ENCODE data around the gene VSIG4.

Gene VSIG4

GRCh38 chrX:66019974-66020373 lies 19.9 kb downstream of the VSIG4 start:
- TF ChIP-seq CTCF (IDR thresholded peaks at IDR 0.05), result no peak
- no peak for DNase-seq
- Histone ChIP-seq H3K4me3 (no peak overlapping the region), H3K9me3 (no peaks in the 10 kb centered on the region), H3K4me1 (no peaks in the 10 kb centered on the region), H3K36me3 (no peaks in the 10 kb centered on the region), H3K27ac (no peak overlapping the region), H3K27me3 (no peaks in the 10 kb centered on the region)
- intact Hi-C loops (cut with DNase I; ENCODE audit: low total_unique reads), result no loop called here

GRCh38 chrX:66019310-66019652 lies 20.6 kb downstream of the VSIG4 start:
- no peak overlapping the region for H3K27ac ChIP-seq
- intact Hi-C loops (cut with DNase I; ENCODE audit: low total_unique reads), result no loop called here
- H3K9me3 ChIP-seq, result no peaks in the 10 kb centered on the region
- no peaks in the 10 kb centered on the region for H3K27me3 ChIP-seq
- TF ChIP-seq CTCF (IDR thresholded peaks at IDR 0.05), result no peak
- H3K36me3 ChIP-seq, result no peaks in the 10 kb centered on the region
- H3K4me3 ChIP-seq, result no peak overlapping the region
- no peak for DNase-seq
- H3K4me1 ChIP-seq, result no peaks in the 10 kb centered on the region

GRCh38 chrX:66018585-66019309 lies 21.1 kb downstream of the VSIG4 start:
- H3K27me3 ChIP-seq, result no peaks in the 10 kb centered on the region
- DNase-seq, result no peak
- TF ChIP-seq CTCF (IDR thresholded peaks at IDR 0.05), result no peak
- no peaks in the 10 kb centered on the region for H3K36me3 ChIP-seq
- intact Hi-C loops (cut with DNase I; ENCODE audit: low total_unique reads), result no loop called here
- H3K9me3 ChIP-seq, result no peaks in the 10 kb centered on the region
- no peak overlapping the region for H3K27ac ChIP-seq
- H3K4me1 ChIP-seq, result no peaks in the 10 kb centered on the region
- no peak overlapping the region for H3K4me3 ChIP-seq

GRCh38 chrX:66017659-66018170 lies 22.2 kb downstream of the VSIG4 start:
- intact Hi-C loops (cut with DNase I; ENCODE audit: low total_unique reads), result no loop called here
- H3K27ac ChIP-seq, result no peak overlapping the region
- no peaks in the 10 kb centered on the region for H3K9me3 ChIP-seq
- DNase-seq, result no peak
- no peaks in the 10 kb centered on the region for H3K4me1 ChIP-seq
- H3K4me3 ChIP-seq, result no peak overlapping the region
- no peaks in the 10 kb centered on the region for H3K27me3 ChIP-seq
- TF ChIP-seq CTCF (IDR thresholded peaks at IDR 0.05), result no peak
- no peaks in the 10 kb centered on the region for H3K36me3 ChIP-seq

GRCh38 chrX:66016905-66017658 lies 22.8 kb downstream of the VSIG4 start:
- H3K36me3 ChIP-seq, result no peaks in the 10 kb centered on the region
- no peak overlapping the region for H3K4me3 ChIP-seq
- DNase-seq, result no peak
- no peak for TF ChIP-seq CTCF (IDR thresholded peaks at IDR 0.05)
- no peak overlapping the region for H3K27ac ChIP-seq
- H3K27me3 ChIP-seq, result no peaks in the 10 kb centered on the region
- no peaks in the 10 kb centered on the region for H3K9me3 ChIP-seq
- intact Hi-C loops (cut with DNase I; ENCODE audit: low total_unique reads), result no loop called here
- H3K4me1 ChIP-seq, result no peaks in the 10 kb centered on the region

Data from tibial artery (tissue), 4 donors.